ENCODE results near the gene WFIKKN1. TPM values are rescaled to one million over a fixed set of nuclear protein-coding genes. Genes with fewer than 3 reads are reported as not detected.

The WFIKKN1 gene
- total and polyA plus RNA-seq, 2 of the 13 experiments (the other 11 are each of a cell fraction or from before 2014, with no cell fraction given) = 1.7 to 4.9 TPM

- TF ChIP-seq ZNF766 (CRISPR knock-in tag; IDR thresholded peaks at IDR 0.05; ENCODE audit: borderline replicate concordance) (no peak), RXRB (CRISPR knock-in tag; IDR thresholded peaks at IDR 0.05; ENCODE audit: borderline replicate concordance) (peak; percentile 60; the same call in 1 of the 2 replicates), ZMYM2 (CRISPR knock-in tag; IDR thresholded peaks at IDR 0.05) (no peak), RELA (CRISPR knock-in tag; IDR thresholded peaks at IDR 0.05) (0 out of 2 replicates have a peak, but pooled peaks have one; percentile 43), SNRNP70 (IDR thresholded peaks at IDR 0.05; ENCODE audit: low read depth, low read length) (no peak), ZNF790 (CRISPR knock-in tag; IDR thresholded peaks at IDR 0.05; ENCODE audit: borderline replicate concordance) (0 out of 2 replicates have a peak, but pooled peaks have one; percentile 39), ADNP (CRISPR knock-in tag; IDR thresholded peaks at IDR 0.05) (no peak), DNMT3B (CRISPR knock-in tag; conservative IDR thresholded peaks at IDR 0.05) (no peak), ELF3 (CRISPR knock-in tag; IDR thresholded peaks at IDR 0.05) (peak; percentile 73), HMGXB4 (CRISPR knock-in tag; IDR thresholded peaks at IDR 0.05; ENCODE audit: borderline replicate concordance in 1 of 2, low read depth in 1 of 2) (peak; percentile 62 to 88), RARA (CRISPR knock-in tag; IDR thresholded peaks at IDR 0.05) (peak; percentile 63), ZBTB34 (CRISPR knock-in tag; IDR thresholded peaks at IDR 0.05) (peak; percentile 55; the same call in 1 of the 2 replicates), KLF12 (CRISPR knock-in tag; IDR thresholded peaks at IDR 0.05; ENCODE audit: borderline replicate concordance) (peak; percentile 74), ZNF329 (CRISPR knock-in tag; IDR thresholded peaks at IDR 0.05; ENCODE audit: low read depth) (peak; percentile 94), ZNF513 (CRISPR knock-in tag; conservative IDR thresholded peaks at IDR 0.05) (no peak), TBL1XR1 (IDR thresholded peaks at IDR 0.05; ENCODE audit: borderline replicate concordance, low read length, partially characterized antibody) (no peak), THYN1 (CRISPR knock-in tag; IDR thresholded peaks at IDR 0.05; ENCODE audit: borderline replicate concordance, low read depth) (no peak), ZNF331 (CRISPR knock-in tag; IDR thresholded peaks at IDR 0.05) (peak; percentile 60; the same call in 1 of the 2 replicates), THAP11 (CRISPR knock-in tag; IDR thresholded peaks at IDR 0.05) (peak; percentile 92)
- TF ChIP-seq, protein P1, sequence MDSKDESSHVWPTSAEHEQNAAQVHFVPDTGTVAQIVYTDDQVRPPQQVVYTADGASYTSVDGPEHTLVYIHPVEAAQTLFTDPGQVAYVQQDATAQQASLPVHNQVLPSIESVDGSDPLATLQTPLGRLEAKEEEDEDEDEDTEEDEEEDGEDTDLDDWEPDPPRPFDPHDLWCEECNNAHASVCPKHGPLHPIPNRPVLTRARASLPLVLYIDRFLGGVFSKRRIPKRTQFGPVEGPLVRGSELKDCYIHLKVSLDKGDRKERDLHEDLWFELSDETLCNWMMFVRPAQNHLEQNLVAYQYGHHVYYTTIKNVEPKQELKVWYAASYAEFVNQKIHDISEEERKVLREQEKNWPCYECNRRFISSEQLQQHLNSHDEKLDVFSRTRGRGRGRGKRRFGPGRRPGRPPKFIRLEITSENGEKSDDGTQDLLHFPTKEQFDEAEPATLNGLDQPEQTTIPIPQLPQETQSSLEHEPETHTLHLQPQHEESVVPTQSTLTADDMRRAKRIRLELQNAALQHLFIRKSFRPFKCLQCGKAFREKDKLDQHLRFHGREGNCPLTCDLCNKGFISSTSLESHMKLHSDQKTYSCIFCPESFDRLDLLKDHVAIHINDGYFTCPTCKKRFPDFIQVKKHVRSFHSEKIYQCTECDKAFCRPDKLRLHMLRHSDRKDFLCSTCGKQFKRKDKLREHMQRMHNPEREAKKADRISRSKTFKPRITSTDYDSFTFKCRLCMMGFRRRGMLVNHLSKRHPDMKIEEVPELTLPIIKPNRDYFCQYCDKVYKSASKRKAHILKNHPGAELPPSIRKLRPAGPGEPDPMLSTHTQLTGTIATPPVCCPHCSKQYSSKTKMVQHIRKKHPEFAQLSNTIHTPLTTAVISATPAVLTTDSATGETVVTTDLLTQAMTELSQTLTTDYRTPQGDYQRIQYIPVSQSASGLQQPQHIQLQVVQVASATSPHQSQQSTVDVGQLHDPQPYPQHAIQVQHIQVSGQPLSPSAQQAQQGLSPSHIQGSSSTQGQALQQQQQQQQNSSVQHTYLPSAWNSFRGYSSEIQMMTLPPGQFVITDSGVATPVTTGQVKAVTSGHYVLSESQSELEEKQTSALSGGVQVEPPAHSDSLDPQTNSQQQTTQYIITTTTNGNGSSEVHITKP (CRISPR knock-in tag; IDR thresholded peaks at IDR 0.05; ENCODE audit: low read depth) = no peak; the same call in 1 of the 2 replicates
Measured at GRCh38 chr16:648781-649589, 18.2 kb downstream of the WFIKKN1 start, which contains the start of gene WDR90 (continued).
